ENCODE data around the gene STEAP1B. TPM values are rescaled to one million over a fixed set of nuclear protein-coding genes. Genes with fewer than 3 reads are reported as not detected.
A peak's percentile ranks its signal among the peaks of the same experiment; 100 is the strongest.
"Not testable (repeated sequence)": the region's sequence is repeated elsewhere in the genome, so short reads cannot be mapped to it uniquely, and the experiment has no call there.

STEAP1B gene
- total RNA-seq (2021; fragmentation: NEBNext Ultra II Directional; extraction: Animal tissue kit (Norgen Biotek cat#: 25700)), result 100 to 1,000 TPM in 1 of 6 experiments, 10 to 100 TPM in 5; 36.6 to 101 (median 92.6) TPM
- long read RNA-seq, partial matches to known transcripts, result 2 of 65 reads
- long read RNA-seq, other reads (novel, unspliced or antisense), result 58 of 65 reads

DNA sequence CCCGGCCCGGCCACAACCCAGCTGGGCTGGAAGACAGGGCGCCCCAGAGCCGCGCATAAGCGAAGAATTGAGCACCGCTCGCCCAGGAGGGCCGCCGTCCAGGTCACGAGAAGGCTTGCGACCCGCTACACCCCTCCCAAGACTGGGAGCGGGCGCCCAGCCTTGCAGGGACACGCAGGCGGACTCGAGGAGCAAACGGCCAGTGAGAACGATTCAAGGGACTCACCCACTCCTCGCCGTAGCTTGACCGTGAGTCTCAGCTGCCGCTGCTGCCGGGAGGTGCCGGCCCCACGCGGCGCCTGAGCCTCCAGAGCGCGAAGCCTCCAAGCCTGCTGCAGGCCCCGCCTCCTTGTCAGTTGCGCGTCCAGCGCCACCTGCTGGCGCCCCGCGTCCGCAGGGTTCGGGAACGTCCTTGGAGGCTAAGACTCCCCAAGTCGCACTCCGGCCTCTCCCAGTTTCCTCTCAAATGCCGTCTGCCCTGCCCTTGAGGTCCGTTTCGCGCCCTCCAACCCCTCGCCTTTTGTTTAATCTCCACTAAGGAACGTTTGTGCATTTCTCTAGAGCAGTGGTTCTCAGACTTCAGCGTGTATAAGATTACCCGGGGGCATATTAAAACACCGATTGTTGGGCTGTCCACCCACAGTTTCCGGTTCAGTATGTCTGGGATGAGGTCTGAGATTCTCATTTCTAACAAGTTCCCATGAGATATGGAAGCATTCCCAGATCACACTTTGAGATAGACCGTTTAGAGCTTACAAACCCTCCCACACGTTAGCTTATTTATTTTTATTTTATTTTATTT lies at the start of gene STEAP1B:
STEAP1B (minus strand) TSS at position 301 of the 802 bp plus-strand sequence. CDS start 5,333 bp downstream, outside the sequence.
- H3K27me3 Mint-ChIP-seq (ENCODE audit: insufficient read depth); H3K9me3 Mint-ChIP-seq: not testable (repeated sequence)
- DNase-seq, result peak; percentile 86
- Mint-ChIP-seq H3K4me3 (peak within 1 kb of the TSS; percentile 86), H3K27ac (peak within 1 kb of the TSS; percentile 95), H3K4me1 (ENCODE audit: low read depth) (peaks cover 59% of the 10 kb centered on the region), H3K36me3 (ENCODE audit: low read depth) (peaks cover 11% of the 10 kb centered on the region; the same call in 1 of the 2 replicates)
- TF ChIP-seq, protein P1, sequence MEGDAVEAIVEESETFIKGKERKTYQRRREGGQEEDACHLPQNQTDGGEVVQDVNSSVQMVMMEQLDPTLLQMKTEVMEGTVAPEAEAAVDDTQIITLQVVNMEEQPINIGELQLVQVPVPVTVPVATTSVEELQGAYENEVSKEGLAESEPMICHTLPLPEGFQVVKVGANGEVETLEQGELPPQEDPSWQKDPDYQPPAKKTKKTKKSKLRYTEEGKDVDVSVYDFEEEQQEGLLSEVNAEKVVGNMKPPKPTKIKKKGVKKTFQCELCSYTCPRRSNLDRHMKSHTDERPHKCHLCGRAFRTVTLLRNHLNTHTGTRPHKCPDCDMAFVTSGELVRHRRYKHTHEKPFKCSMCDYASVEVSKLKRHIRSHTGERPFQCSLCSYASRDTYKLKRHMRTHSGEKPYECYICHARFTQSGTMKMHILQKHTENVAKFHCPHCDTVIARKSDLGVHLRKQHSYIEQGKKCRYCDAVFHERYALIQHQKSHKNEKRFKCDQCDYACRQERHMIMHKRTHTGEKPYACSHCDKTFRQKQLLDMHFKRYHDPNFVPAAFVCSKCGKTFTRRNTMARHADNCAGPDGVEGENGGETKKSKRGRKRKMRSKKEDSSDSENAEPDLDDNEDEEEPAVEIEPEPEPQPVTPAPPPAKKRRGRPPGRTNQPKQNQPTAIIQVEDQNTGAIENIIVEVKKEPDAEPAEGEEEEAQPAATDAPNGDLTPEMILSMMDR (IDR thresholded peaks at IDR 0.05), result peak; percentile 90

DNA sequence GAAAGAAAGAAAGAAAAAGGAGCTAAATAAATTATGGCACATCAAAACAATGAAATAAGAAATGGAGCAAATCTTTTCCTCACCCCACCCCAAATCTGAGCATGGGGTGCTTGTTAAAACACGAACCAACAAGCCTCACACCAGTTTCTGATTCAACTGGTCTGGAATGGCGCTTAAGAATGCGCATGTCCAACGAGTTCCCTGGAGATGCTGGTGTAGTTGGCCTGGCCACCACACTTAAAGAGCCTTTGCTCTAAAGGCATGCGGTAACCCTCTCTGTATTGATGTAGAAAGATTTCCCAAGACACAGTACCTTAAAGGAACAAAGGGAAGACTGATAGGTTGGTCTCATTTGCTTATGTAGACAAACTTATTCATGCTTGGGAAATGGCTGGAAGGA lies 49.1 kb upstream of the STEAP1B start:
- peak overlapping the region; percentile 85; the same call in 1 of the 2 replicates for H3K4me3 Mint-ChIP-seq
- peaks cover 24% of the 10 kb centered on the region for H3K27me3 Mint-ChIP-seq (ENCODE audit: insufficient read depth)
- DNase-seq, result no peak
- no peak overlapping the region for H3K27ac Mint-ChIP-seq
- H3K9me3 Mint-ChIP-seq, result no peaks in the 10 kb centered on the region
- no peaks in the 10 kb centered on the region for H3K36me3 Mint-ChIP-seq (ENCODE audit: low read depth)
- TF ChIP-seq, protein P1 (IDR thresholded peaks at IDR 0.05), result no peak
- H3K4me1 Mint-ChIP-seq (ENCODE audit: low read depth), result peaks cover 21% of the 10 kb centered on the region

DNA sequence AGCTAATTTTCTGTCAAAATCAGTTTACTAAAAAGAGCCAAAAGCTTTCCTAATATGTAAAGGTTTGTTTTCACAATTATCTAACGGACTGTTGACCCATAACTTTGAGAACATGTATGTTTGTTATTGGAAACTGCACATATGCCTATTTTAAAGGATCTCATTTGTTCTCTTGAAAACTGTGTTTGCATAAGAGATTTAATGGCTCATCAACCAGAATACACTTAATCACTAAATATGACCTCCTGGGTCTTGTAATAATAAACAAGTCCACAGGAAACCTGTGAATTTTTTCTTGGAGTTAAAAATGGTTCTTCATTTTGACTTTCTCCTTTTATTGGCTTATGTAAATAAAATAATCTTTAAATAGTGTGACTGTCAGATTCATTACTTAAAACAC lies 48.3 kb upstream of the STEAP1B start:
- Mint-ChIP-seq H3K9me3 (no peaks in the 10 kb centered on the region), H3K27ac (no peak overlapping the region), H3K4me3 (no peak overlapping the region), H3K36me3 (ENCODE audit: low read depth) (no peaks in the 10 kb centered on the region), H3K27me3 (ENCODE audit: insufficient read depth) (peaks cover 18% of the 10 kb centered on the region), H3K4me1 (ENCODE audit: low read depth) (peaks cover 21% of the 10 kb centered on the region)
- no peak for DNase-seq
- TF ChIP-seq, protein P1 (IDR thresholded peaks at IDR 0.05), result no peak

DNA sequence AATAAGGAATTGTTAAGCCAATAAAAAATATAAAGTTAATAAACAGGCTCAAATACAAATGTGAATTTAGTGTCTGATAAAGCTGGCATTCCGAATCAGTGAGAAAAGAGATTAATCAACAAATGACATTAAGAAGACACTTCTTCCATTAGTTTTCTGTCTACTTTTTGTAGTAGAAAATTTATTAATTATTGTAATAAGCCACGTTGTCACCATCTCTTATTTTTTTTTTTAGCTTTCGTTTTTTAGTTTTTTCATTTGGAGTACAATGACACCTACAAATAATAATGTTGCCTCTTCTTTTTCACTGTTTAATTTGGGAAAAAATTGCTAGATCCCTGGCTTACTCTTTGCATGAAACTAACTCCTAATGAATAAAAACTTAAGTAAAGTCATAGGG lies 46.8 kb upstream of the STEAP1B start:
- Mint-ChIP-seq H3K36me3 (ENCODE audit: low read depth) (no peaks in the 10 kb centered on the region), H3K27ac (no peak overlapping the region), H3K9me3 (no peaks in the 10 kb centered on the region), H3K4me3 (no peak overlapping the region), H3K4me1 (ENCODE audit: low read depth) (peaks cover 21% of the 10 kb centered on the region), H3K27me3 (ENCODE audit: insufficient read depth) (peaks cover 18% of the 10 kb centered on the region)
- TF ChIP-seq, protein P1 (IDR thresholded peaks at IDR 0.05), result no peak
- no peak for DNase-seq

DNA sequence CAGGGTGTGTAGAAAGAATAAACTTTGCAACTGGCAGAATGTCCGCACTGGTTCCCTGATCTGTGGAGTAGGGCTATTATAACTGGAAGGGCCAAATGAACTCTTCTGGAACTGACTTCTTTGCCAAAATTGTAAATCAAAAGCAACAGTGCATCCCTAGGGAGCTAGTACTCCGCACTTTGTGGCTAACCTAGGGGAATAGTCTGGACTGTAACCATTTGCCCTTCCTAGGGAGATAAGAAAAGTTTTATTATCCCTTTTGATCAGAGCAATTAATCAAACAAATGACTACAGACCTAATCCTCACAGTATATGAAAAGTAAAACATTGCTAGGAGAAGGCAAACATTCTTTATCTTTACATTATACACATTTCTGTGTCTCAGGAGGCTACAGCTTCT lies 45.5 kb upstream of the STEAP1B start:
- no peak overlapping the region for H3K4me3 Mint-ChIP-seq
- DNase-seq, result no peak
- no peak overlapping the region for H3K27ac Mint-ChIP-seq
- H3K36me3 Mint-ChIP-seq (ENCODE audit: low read depth), result no peaks in the 10 kb centered on the region
- H3K27me3 Mint-ChIP-seq (ENCODE audit: insufficient read depth), result peaks cover 18% of the 10 kb centered on the region
- peaks cover 14% of the 10 kb centered on the region for H3K4me1 Mint-ChIP-seq (ENCODE audit: low read depth)
- TF ChIP-seq, protein P1 (IDR thresholded peaks at IDR 0.05), result no peak
- H3K9me3 Mint-ChIP-seq, result no peaks in the 10 kb centered on the region
